ENCODE measurements around the gene AVEN. TPM values are rescaled to one million over a fixed set of nuclear protein-coding genes. Genes with fewer than 3 reads are reported as not detected.

AVEN gene
- polyA plus RNA-seq, 1 donor, result 10.0 TPM

Other genes starting within 250 kb of the AVEN start
- 0.48 TPM for gene CHRM5, start 70.7 kb downstream of the AVEN start, polyA plus RNA-seq
- gene EMC7, start 62.7 kb upstream of the AVEN start, polyA plus RNA-seq, result 52.1 TPM
- gene PGBD4, start 62.9 kb upstream of the AVEN start, polyA plus RNA-seq, result 1.9 TPM
- gene KATNBL1, start 170.9 kb upstream of the AVEN start, polyA plus RNA-seq, result 59.4 TPM
- 85.2 TPM for gene EMC4, start 185.8 kb upstream of the AVEN start, polyA plus RNA-seq